Measurements from ENCODE around the gene TEP1. TPM values are rescaled to one million over a fixed set of nuclear protein-coding genes. Genes with fewer than 3 reads are reported as not detected.
A peak's percentile ranks its signal among the peaks of the same experiment; 100 is the strongest.

The TEP1 gene
- total and polyA plus RNA-seq, 2 of the 13 experiments (the other 11 are each of a cell fraction or from before 2014, with no cell fraction given) = 11.0 to 12.8 TPM

- TF ChIP-seq CREB1 (IDR thresholded peaks at IDR 0.05) = no peak
- no peak for TF ChIP-seq CREB1 (CRISPR knock-in tag; IDR thresholded peaks at IDR 0.05)
- no peak for TF ChIP-seq ARID4A (CRISPR knock-in tag; IDR thresholded peaks at IDR 0.05; ENCODE audit: borderline replicate concordance)
- no peak for TF ChIP-seq KLF11 (CRISPR knock-in tag; IDR thresholded peaks at IDR 0.05)
- TF ChIP-seq ZBTB7A (CRISPR knock-in tag; IDR thresholded peaks at IDR 0.05) = no peak
- no peak for TF ChIP-seq KDM3A (CRISPR knock-in tag; IDR thresholded peaks at IDR 0.05; ENCODE audit: low read depth)
- TF ChIP-seq ZNF605 (CRISPR knock-in tag; IDR thresholded peaks at IDR 0.05) = no peak
- TF ChIP-seq SMAD9 (CRISPR knock-in tag; IDR thresholded peaks at IDR 0.05) = no peak
- no peak for TF ChIP-seq HBP1 (CRISPR knock-in tag; IDR thresholded peaks at IDR 0.05; ENCODE audit: low read depth)
- TF ChIP-seq CHD4 (IDR thresholded peaks at IDR 0.05; ENCODE audit: borderline replicate concordance, low read length) = no peak
- TF ChIP-seq FOXK2 (IDR thresholded peaks at IDR 0.05) = no peak
- TF ChIP-seq TCF7L2 (IDR thresholded peaks at IDR 0.05; ENCODE audit: low read depth, low read length) = no peak
- TF ChIP-seq ZBTB25 (CRISPR knock-in tag; IDR thresholded peaks at IDR 0.05) = 0 out of 2 replicates have a peak, but pooled peaks have one; percentile 20
- no peak for TF ChIP-seq ZNF33B (CRISPR knock-in tag; IDR thresholded peaks at IDR 0.05)
- TF ChIP-seq KAT2B (IDR thresholded peaks at IDR 0.05; ENCODE audit: borderline replicate concordance, low read depth, low read length) = no peak
- no peak for TF ChIP-seq ZNF235 (CRISPR knock-in tag; IDR thresholded peaks at IDR 0.05; ENCODE audit: borderline replicate concordance)
- TF ChIP-seq ATF7 (IDR thresholded peaks at IDR 0.05) = no peak
- TF ChIP-seq ATF7 (CRISPR knock-in tag; IDR thresholded peaks at IDR 0.05) = no peak
- TF ChIP-seq ZFY (CRISPR knock-in tag; IDR thresholded peaks at IDR 0.05) = no peak
- TF ChIP-seq ZNF180 (CRISPR knock-in tag; IDR thresholded peaks at IDR 0.05; ENCODE audit: borderline replicate concordance, low read depth) = no peak
- TF ChIP-seq ZNF460 (CRISPR knock-in tag; IDR thresholded peaks at IDR 0.05; ENCODE audit: borderline replicate concordance) = no peak
- TF ChIP-seq POLR2AphosphoS5 (IDR thresholded peaks at IDR 0.05; ENCODE audit: low read depth, low read length) = no peak
- 0 out of 2 replicates have a peak, but pooled peaks have one; percentile 26 for TF ChIP-seq ZSCAN5A (CRISPR knock-in tag; IDR thresholded peaks at IDR 0.05; ENCODE audit: borderline replicate concordance)
- no peak for TF ChIP-seq HMGA1 (CRISPR knock-in tag; conservative IDR thresholded peaks at IDR 0.05)
- no peak for TF ChIP-seq THAP7 (CRISPR knock-in tag; IDR thresholded peaks at IDR 0.05)
Observed at GRCh38 chr14:20415782-20416206, 2.5 kb upstream of the TEP1 start (continued).
